OCI-LY7 (cell line): ENCODE results near the gene SMC5.

Experiments used
- EZH2phosphoT487 ChIP-seq: fragments of 200-600 bp; sonication (generic); IDR thresholded peaks from 2 replicates; pipeline ENCODE4 v1.6.1; 2018; ENCODE audit warnings: low read depth, borderline replicate concordance, mild to moderate bottlenecking, mixed run types, antibody characterized with exemption, low read length, moderate library complexity, mixed read lengths
- TF ChIP-seq, protein P1 (sequence below): fragments of 200-600 bp; sonication (generic); conservative IDR thresholded peaks from 2 replicates; pipeline ENCODE4 v1.5.1; 2014; ENCODE audit warnings: mild to moderate bottlenecking, antibody characterized with exemption, low read length, moderate library complexity, mixed read lengths

DNA sequence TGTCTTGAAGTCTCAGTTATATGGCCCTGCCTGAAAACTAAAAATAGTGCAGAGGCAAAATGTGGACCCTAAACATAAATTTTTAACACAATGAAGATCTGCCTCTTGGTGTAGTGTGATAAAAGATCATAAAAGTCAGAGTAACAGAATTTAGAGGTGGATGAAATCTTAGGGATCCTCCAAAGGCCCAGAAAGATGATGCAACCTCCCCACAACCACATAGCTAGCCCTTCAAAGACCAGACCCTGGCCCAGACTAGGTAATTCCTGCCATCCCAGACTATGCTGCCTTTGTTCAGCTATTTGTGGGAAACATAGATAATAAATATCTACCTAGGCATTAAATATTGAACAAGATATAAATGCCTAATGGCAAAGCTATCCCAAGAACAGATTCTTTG is 140.4 kb downstream of the SMC5 start:
- no peak for TF ChIP-seq EZH2phosphoT487
- TF ChIP-seq, protein P1, sequence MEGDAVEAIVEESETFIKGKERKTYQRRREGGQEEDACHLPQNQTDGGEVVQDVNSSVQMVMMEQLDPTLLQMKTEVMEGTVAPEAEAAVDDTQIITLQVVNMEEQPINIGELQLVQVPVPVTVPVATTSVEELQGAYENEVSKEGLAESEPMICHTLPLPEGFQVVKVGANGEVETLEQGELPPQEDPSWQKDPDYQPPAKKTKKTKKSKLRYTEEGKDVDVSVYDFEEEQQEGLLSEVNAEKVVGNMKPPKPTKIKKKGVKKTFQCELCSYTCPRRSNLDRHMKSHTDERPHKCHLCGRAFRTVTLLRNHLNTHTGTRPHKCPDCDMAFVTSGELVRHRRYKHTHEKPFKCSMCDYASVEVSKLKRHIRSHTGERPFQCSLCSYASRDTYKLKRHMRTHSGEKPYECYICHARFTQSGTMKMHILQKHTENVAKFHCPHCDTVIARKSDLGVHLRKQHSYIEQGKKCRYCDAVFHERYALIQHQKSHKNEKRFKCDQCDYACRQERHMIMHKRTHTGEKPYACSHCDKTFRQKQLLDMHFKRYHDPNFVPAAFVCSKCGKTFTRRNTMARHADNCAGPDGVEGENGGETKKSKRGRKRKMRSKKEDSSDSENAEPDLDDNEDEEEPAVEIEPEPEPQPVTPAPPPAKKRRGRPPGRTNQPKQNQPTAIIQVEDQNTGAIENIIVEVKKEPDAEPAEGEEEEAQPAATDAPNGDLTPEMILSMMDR: no peak
